NCI-H2196 treated with DMSO at 0.1 percent for 48 hours (cell line): ENCODE results near the gene FIGNL2.
"Not testable (repeated sequence)": the region's sequence is repeated elsewhere in the genome, so short reads cannot be mapped to it uniquely, and the experiment has no call there.

Experiments used
- DNase-seq: peaks from one replicate; lab custom pipeline; 2025; ENCODE audit not compliant: unreplicated experiment; lab: John Stamatoyannopoulos, UW

Gene FIGNL2

DNA sequence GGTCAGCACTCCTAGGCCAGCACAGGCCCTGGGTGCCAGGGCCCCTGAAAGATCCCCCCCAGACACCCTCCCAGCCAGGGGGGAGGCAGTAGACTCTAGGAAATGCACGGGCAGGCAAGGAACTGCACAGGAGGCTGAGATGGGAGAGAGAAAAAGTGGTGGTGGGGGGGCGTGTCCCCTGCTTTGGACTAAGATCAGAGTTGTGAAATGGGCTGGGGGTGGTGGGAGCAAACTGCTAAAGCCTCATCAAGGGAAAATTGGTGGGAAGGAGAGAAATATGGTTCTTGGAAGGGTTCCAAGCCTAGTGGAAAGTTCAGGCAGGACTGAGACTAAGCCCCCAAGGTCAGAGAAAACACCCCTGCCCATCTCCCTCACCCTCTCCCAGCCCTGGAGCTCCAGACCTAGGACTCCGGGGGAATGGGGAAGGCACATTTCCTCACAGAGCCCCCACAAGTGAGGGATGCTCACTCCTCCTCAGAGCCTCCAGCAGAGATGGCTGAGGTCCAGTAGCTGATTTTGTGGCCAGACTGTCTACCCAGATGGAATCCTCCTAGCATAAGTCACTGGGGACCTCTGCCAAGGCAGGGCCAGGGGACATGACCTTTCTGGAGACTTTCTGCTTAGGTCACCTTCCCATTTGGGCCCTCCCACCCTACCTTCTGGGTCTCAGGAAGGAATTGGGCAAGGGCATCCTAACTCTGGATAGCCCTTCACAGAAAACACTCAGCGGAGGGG is 29.8 kb downstream of the FIGNL2 start:
- no peak for DNase-seq

DNA sequence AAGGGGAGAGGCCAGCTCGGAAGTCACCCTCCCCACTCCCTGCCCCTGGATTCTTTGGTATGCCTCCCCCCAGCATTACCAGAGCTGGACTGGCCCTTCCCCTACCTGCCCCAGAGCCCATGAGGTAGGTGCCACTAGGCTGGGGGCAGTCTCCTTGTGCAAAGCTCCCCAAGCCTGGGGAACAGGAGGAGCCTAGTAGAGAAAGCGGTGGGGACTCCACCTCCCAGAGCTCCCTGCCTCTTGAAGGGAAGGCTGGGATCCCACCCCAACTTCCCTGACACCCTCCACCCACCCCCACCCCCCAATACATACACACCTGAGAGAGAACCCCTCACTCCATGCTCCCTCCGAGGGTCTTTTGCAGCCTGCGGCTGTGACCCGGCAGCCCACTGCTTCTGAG is 30.4 kb downstream of the FIGNL2 start:
- no peak for DNase-seq

DNA sequence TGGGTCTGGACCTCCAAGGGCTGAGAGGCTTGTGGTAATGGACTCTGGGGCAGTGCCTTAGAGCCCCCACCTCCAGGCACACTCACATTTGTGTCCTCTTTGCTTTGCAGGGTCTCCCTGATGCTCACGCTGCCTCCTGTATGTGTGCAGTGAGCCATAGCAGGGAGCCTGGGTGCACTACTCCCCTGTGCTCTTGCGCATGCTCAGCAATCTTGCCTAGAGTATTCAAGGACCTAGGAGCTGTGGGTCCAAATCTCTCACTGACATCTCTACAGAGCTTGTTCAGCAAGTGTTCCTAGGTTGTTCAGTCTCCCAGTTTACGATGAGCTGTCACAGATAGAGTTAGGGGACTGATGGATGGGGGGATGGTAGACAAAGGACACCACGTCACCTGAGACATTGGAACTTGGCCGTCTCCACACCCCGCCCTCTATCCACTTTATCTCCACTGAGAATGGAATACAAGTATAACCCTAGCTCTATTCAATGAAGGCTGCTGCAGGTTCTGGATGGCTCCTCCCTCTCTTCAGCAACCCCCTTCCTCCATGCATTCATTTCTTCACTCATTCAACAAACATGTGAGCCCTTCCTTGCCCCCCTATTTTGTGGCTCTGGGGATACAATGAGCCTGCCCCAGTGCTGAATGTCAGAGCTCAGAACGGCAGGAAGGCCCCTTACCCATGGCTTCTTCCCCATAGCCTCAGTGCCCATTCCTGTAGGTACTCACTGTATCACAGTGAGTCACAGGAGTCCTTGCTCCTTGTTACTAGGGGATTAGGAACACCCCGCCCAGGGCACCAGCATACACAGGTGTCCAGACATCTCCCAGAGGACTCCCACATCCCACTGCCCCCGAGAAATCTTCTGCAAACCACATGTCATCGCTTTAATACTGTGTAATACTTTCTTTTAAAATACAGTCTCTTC is 31.2 kb downstream of the FIGNL2 start:
- DNase-seq = no peak

DNA sequence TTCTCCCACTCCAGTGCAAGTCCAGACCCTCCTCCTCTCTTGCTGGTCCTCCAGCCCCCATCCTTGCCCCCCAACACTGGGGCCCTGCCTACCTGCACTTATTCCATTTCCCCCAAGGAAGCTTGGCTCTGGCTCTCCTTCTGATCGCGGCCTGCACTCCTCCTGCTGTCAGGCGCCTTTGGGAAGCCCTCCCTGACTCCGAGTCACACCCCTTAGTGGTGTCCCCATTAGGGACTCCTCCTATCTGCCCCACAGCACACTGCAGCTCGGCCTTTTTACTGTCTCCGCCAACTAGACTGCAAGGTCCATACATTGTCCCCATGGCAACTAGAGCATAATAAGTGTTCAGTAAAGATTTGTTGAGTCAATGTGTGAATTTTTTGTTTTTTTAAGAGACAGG is 32.9 kb downstream of the FIGNL2 start:
- DNase-seq = no peak

DNA sequence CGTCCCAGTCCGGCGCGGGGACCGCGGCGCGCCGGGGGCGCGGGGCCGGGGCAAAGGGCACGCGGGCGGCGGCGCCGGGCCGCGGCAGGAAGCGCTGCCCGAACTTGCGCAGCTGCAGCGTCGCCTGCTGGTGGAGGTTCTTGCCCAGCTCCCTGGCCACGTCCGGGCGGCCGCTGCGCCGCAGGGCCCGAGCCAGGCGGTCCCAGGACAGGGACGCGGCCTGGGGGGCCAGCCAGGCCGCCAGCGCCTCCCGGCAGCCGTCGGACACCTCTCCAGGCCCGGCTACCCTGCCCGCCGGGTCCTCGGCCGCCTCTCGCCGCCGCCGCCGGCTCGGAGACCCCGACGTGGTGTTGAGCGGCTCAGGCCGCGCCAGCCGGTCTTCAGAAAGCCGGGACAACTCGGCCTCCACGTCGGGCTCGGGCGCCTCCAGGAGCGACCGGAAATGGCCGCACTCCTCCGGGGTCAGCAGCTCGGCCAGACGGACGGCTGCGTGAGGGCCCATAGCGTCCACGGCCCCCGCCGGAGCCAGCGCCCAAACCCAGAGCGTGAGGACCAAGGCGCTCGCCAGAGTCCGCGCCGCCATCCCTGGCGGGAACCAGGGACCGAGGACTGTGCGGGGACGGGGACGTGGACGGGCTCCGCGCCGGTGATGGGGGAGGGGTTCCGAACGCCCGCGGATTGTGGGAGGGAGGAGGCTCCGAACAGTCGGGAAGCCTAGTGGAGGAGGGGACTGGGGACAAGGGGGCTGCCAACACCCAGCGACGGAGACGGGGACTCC is 34.0 kb downstream of the FIGNL2 start:
- DNase-seq = peak; percentile 32

DNA sequence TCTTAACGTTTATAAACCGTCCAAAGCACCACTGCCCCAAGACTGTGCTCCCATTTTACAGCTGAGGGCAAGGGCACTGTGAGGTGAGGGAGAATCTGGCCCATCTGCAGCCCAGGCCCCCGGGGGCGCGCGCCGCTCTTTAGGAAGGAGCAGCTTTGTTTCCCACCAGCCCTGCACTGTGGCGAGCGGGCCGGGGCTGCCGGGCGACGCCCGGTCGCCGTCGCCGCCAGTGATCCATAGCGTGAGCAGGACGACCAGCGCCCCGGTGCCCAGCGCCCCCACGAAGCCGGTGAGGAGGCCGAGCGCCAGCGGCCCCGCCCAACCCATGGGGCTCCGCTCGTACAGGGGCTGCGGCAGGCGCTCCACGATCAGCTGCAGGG is 34.6 kb downstream of the FIGNL2 start:
- no peak for DNase-seq

DNA sequence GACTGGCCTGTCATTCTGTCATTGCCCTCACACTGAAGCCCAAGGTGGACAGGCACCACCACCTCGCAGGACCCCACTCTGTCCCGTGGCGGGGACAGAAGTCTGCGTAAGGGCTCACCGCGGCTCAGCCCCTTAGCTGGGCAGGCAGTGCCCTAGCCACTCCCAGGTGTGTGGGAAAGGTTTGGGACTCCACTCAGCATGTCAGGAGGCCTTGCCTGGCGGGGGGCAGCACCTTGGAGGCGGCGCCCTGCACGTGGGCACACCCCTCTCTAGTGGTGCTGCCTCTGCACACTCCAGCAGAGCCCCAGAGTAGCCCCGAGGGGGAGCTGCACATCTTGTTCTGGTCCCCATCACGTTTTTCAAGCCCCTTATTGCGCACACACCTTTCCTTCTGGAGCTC is 35.6 kb downstream of the FIGNL2 start:
- no peak for DNase-seq

DNA sequence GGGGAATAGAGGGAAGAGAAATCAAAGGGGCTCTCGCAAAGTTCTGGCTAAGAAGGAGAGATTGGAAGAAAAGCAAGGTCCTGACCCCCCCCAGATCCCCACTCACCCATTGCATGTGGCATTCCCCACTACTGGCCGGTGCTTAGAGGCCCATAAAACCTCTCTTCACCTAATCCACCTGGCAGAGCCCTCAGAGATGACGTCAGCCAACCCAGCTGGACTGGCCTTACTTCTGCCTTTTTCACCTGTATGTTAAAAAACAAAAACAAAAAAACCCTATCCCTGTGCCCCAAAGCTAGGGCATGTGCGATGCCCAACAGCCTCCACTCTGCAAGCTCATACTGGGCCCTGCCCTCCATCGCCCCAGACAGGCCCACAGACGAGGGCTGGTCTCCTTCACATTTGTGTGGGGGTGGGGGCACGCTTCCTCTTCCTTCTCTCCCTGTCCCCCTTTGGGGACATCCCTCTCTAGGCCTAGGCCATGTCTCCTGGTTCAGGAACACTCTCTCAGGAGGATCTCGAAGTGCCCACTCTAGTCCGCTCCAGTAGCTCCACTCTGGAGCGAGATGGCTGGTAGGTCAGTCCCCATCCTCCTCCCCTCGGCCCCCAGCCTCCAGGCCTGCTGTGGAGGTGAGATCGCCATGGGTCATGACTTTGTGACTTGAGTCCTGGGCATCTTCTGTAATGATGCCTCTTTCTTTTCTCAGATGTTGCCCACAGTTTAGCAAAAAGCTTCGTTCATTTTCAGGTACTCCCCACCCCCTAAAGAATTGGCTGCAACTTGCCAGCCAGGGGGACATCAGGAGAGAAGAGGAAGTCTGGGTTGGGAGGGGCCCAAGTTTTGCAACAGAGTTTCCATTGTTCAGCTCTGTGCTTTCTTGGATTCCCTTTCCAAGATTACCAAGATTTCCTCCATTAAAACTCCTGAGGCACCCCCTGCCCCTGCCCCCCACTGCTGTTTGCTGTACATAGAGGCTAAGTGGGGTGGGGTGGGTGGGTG is 37.0 kb downstream of the FIGNL2 start:
- no peak for DNase-seq

DNA sequence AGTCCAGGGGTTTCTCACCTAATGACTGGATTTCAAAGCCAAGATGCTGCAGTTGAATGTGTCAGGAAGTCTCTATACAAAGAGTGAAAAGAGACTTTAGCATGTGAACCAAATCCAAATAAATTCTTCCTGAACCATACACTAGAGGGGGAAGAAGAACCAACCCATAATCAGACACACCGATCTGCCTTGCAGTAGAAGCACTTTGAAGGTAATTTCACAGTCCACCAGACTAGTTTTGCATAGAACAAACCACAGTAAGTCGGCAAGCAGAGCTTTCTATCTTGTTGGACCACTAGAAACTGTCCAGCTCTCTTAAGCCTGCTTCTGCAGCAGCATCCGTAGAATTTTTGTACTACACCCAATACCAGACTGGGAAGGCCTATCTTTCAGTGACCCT is 39.3 kb downstream of the FIGNL2 start:
- DNase-seq = no peak

DNA sequence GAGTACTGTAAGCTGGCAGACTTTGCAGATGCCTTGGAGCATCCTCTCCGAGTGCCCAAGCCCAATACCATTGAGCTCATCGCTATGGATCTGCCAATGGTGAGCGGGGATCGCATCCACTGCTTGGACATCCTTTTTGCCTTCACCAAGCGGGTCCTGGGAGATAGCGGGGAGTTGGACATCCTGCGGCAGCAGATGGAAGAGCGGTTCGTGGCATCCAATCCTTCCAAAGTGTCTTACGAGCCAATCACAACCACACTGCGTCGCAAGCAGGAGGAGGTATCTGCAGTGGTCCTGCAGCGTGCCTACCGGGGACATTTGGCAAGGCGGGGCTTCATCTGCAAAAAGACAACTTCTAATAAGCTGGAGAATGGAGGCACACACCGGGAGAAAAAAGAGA is 41.6 kb downstream of the FIGNL2 start:
- DNase-seq = no peak

DNA sequence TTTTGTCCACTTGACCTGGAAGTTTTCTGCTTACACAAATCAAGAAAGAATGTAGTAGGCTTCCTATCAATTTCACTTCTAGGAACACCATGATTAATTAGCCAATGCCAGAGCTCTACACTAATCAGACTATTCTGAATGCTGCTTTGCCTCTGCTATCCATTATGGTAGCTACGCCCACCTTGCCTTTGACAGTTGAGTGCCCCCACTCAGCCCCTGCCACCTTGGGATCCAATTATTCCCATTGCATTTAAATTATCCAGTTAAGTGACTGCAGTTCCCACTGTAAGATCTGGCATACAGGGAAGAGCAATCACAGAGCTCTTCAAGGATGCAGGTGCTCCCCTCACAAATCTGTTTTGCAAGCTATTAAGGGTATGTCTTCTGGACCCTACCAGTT is 47.5 kb downstream of the FIGNL2 start:
- no peak for DNase-seq

DNA sequence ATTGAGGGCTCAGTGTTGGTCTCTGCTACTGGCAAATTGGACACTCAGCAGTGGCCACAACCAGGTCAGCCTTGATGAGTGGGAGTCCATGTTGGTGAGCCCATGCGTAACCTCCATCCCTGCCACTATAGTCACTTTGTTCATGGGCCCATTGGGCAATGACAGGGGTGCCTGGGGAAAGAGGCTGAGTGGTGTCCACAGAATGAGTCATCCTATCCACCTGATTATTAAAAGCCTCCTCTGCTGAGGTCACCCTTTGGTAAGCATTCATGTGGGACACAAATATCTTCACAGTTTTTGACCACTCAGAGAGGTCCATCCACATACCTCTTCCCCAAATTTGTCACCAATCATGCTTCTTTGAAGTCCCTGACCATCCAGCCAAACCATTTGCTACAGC is 50.0 kb downstream of the FIGNL2 start:
- DNase-seq = no peak

DNA sequence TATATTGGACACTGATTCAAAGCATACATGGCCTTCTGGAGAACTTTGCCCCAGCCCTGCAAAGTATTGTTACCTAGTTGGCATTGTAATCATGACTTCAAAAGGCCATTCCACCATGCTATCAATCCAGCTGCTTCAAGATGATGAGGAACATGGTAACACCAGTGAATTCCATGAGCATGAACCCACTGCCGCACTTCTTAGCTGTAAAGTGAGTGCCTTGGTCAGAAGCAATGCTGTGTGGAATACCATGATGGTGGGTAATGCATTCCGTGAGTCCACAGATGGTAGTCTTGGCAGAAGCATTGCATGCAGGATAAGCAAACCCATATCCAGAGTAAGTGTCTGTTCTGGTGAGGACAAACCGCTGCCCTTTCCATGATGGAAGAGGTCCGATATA is 50.5 kb downstream of the FIGNL2 start:
- DNase-seq = not testable (repeated sequence)

DNA sequence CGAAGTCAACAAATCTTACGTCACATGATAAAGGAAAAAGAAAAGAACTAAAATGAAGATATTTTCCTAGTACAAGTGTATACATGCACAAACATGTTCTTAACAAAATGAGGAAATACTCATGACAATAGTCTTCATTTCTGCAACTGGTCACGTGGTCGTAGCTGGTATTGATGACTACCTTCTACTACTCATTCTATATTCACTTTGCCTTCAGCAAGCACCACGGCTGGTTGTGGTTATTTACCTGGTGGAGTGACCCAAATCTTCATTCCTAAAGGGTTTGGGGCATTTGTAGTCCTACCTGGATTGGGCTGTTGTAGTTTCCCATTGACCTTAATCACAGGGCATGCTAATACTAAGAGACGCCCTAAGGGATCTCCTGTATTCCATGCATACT is 51.2 kb downstream of the FIGNL2 start:
- no peak for DNase-seq

DNA sequence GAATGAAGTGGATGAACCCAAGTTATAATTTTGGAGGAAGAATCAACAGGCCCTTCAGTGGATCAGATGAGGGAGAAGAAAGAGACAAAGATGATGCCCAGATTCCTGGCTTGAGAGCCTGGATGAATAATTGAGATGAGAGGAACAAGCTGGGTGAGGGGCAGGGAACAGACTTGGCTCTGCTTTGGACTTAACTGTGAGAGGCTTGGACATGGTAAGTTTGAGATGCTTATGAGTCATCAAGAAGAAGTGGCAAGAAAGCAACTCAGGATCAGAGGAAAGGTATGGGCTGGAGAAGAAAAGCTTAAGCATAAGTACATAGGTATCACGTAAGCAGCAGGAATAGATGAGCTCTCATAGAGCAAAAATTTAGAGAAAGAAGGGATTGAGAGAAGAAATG is 55.3 kb downstream of the FIGNL2 start:
- DNase-seq = no peak

DNA sequence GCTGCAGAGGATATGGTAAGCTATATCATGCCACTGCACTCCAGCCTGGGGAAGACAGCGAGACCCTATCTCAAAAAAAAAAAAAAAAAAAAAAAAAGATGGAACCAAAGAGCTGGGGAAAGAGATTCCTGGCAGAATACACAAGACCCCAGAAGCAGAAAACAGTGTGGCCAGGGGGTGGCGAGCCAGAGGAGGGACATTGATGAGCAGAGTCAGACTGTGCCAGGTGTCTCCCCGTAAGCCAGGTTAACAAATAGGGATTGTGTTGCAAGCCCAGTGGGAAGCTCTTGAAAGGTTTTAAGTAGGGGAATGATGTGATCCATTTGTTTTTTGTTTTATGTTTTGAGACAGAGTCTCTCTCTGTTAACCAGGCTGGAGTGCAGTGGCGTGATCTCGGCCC is 56.1 kb downstream of the FIGNL2 start:
- DNase-seq = no peak

DNA sequence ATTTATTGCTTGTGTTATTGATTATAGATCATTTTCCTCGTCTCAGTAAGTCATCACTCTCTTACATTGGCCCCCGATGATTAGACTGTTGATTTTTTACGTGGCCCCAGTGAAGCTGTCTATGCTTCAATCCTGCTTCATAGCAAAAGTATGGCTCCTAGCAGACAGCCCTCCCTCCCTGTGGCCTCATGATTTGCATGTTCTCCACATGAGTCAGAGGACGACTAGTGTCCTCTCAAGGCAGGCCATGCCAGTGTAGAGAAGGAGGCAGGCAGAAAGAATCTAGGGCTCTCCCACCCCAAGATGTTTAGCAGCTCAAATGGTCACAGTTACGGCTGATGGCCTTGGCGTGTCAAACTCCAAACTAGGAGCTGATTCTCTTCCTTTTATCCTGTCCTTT is 59.6 kb downstream of the FIGNL2 start:
- DNase-seq = no peak

DNA sequence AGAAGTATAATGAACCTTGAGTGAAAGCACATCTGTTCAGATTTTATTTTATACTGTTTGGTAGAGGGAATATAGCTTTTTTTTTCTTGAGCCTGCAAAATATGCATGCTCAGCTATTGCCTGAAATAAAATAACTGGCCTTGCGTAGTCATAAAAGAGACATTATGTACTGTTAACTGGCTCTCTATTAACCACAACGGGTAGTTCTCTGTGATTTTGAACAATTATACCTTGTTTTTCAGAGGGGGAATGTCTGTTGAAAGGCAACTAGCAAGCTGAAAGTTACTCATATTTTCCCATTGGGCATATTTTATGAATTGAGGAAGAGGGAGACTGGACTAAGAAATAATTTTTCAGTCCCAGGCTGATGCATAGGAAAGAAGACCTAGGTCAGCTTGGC is 62.6 kb downstream of the FIGNL2 start:
- no peak for DNase-seq

DNA sequence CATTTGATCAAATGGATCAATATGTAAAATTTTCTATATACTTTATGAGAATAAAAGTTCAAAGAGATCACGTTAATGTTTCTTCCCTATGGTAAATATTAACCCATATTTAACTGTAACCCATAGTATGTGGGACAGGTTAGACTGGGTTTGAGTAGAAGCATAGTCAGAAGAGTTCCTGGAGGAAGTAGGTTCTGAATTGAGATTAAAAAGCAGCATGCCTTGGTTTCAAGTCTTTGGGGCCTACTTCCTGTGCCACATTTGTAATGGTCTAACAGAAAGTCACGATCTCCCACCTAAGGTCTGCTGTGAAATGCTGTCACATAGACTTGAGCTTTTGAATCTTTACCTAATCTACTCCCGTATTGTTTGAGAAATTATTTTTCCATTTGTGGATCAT is 63.8 kb downstream of the FIGNL2 start:
- DNase-seq = no peak

DNA sequence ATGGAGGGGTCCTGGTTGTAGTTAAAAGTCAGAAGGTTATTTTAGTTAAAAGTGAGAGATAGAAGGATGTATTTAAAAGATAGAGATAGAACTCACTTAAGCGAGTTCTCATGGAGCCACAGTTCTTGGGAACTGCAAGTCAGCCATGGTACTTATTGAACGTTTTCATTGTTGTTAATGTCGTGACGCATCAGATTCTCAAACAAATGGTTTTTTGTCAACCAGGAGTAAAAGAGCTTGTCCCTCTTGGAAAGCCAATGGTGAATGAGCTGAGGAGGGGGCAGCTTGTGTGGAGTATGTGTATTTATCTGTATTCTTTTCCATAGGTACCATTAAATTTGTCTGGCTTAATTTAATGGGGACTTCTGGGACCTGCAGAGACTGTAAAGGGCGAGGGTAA is 68.6 kb downstream of the FIGNL2 start:
- DNase-seq = no peak

DNA sequence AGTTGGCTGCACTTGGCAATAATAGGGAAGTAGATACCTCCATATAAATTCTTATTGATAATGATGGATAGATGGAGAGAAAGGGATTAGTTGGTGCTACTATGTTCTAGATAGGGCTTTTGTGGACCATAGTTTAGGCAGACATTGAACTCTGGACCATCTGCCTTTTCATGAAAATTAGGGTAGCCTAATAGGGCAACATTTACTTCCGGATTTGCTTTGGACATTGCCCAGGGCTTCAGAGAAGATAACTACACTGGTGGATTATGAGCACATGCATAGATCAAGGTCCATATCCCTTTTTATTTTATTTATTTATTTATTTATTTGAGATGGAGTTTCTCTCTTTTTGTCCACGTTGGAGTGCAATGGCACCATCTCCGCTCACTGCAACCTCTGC is 70.5 kb downstream of the FIGNL2 start:
- DNase-seq = no peak
